Calu3 (cell line): Measurements from ENCODE around the gene CDH22. TPM values are rescaled to one million over a fixed set of nuclear protein-coding genes. Genes with fewer than 3 reads are reported as not detected.

Experiments used
- BruUV-seq: library from RNA; stranded (reverse); fragments of 400-500 nt; replicated peaks from 2 replicates; lab custom pipeline; 2021; lab: Mats Ljungman, UMichigan
- CTCF ChIA-PET: fragments of 300-600 bp; sonication (Branson Sonifier 250); formaldehyde crosslinking; loops from one replicate; lab custom pipeline; 2022; ENCODE audit warnings: antibody characterized with exemption; lab: Charles Lee
- DNase-seq: peaks from one replicate; pipeline ENCODE4 v3.0.0; 2022
- H3K27ac Mint-ChIP-seq: one replicate; pipeline ENCODE4 v1.8.0; 2022; ENCODE audit warnings: mixed read lengths; ENCODE audit not compliant: unreplicated experiment
- H3K27me3 Mint-ChIP-seq: one replicate; pipeline ENCODE4 v1.8.0; 2022; ENCODE audit warnings: mixed read lengths; ENCODE audit not compliant: unreplicated experiment
- H3K36me3 Mint-ChIP-seq: one replicate; pipeline ENCODE4 v1.8.0; 2022; ENCODE audit warnings: mild to moderate bottlenecking, moderate library complexity, mixed read lengths; ENCODE audit not compliant: insufficient read depth, unreplicated experiment
- H3K4me1 Mint-ChIP-seq: one replicate; pipeline ENCODE4 v1.8.0; 2022; ENCODE audit warnings: mild to moderate bottlenecking, low read depth, mixed read lengths; ENCODE audit not compliant: unreplicated experiment
- H3K4me3 Mint-ChIP-seq: one replicate; pipeline ENCODE4 v1.8.0; 2022; ENCODE audit warnings: mild to moderate bottlenecking, low read depth, moderate library complexity, mixed read lengths; ENCODE audit not compliant: unreplicated experiment
- H3K9me3 Mint-ChIP-seq: one replicate; pipeline ENCODE4 v1.8.0; 2022; ENCODE audit warnings: low read depth, mixed read lengths; ENCODE audit not compliant: unreplicated experiment
- intact Hi-C: fragments of 100-400 bp; cut with micrococcal nuclease; formaldehyde crosslinking; loops from one replicate; pipeline ENCODE4 v1.10.0; 2022; ENCODE audit not compliant: unreplicated experiment
- total RNA-seq: library from RNA; stranded (reverse); gene quantifications from 2 replicates; pipeline ENCODE4 v1.2.3, GENCODE V29; 2022
- TF ChIP-seq, protein P1 (sequence below): fragments of 200-600 bp; IDR thresholded peaks from one replicate; pipeline ENCODE4 v1.8.0; 2022; ENCODE audit warnings: antibody characterized with exemption; ENCODE audit not compliant: unreplicated experiment

The CDH22 gene
- total RNA-seq, 1 experiment from 2014 or later, result not detected

DNA sequence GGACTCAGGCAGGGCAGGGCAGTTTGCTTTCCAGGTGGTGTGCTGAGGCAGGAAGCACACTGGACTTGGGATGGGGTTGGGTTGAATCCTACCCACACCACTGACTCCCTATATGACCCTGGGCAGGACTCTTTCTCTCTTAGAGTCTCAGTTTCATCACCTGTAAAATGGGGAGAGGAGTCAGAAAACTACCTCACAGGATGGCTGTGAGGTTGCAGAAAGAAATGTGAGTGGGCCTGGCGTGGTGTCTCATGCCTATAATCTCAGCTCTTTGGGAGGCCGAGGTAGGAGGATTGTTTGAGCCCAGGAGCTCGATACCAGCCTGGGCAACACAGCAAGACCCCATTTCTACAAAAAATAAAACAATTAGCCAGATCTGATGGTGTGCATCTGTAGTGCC lies 122.9 kb downstream of the CDH22 start:
- Mint-ChIP-seq H3K36me3 (no peaks in the 10 kb centered on the region), H3K9me3 (no peaks in the 10 kb centered on the region), H3K4me3 (no peak overlapping the region), H3K4me1 (no peaks in the 10 kb centered on the region), H3K27ac (no peak overlapping the region), H3K27me3 (peaks cover 90% of the 10 kb centered on the region)
- intact Hi-C loops, result no loop called here
- DNase-seq, result no peak
- CTCF ChIA-PET, result no interaction called here
- no TSS peak for BruUV-seq
- TF ChIP-seq, protein P1, sequence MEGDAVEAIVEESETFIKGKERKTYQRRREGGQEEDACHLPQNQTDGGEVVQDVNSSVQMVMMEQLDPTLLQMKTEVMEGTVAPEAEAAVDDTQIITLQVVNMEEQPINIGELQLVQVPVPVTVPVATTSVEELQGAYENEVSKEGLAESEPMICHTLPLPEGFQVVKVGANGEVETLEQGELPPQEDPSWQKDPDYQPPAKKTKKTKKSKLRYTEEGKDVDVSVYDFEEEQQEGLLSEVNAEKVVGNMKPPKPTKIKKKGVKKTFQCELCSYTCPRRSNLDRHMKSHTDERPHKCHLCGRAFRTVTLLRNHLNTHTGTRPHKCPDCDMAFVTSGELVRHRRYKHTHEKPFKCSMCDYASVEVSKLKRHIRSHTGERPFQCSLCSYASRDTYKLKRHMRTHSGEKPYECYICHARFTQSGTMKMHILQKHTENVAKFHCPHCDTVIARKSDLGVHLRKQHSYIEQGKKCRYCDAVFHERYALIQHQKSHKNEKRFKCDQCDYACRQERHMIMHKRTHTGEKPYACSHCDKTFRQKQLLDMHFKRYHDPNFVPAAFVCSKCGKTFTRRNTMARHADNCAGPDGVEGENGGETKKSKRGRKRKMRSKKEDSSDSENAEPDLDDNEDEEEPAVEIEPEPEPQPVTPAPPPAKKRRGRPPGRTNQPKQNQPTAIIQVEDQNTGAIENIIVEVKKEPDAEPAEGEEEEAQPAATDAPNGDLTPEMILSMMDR, result no peak

- H3K4me3 Mint-ChIP-seq, result no peak overlapping the region
- intact Hi-C loops, result no loop called here
- no peak overlapping the region for H3K27ac Mint-ChIP-seq
- no peaks in the 10 kb centered on the region for H3K9me3 Mint-ChIP-seq
- no peak for DNase-seq
- H3K36me3 Mint-ChIP-seq, result no peaks in the 10 kb centered on the region
- no TSS peak for BruUV-seq
- peaks cover 95% of the 10 kb centered on the region for H3K27me3 Mint-ChIP-seq
- no peaks in the 10 kb centered on the region for H3K4me1 Mint-ChIP-seq
- CTCF ChIA-PET, result interaction anchor here (1.3 kb wide), 1 partner anchor 123 kb away, joined by 3 read pairs; no protein-coding TSS in a partner anchor
- TF ChIP-seq, protein P1, result no peak
Observed at GRCh38 chr20:46183768-46184167, 124.5 kb downstream of the CDH22 start.

- TF ChIP-seq, protein P1, result no peak
- DNase-seq, result no peak
- no peaks in the 10 kb centered on the region for H3K36me3 Mint-ChIP-seq
- intact Hi-C loops, result no loop called here
- no TSS peak for BruUV-seq
- CTCF ChIA-PET, result interaction anchor here (0.7 to 1.3 kb wide), 3 partner anchors 122 to 1217 kb away, joined by 3 read pairs; no protein-coding TSS in a partner anchor
- no peak overlapping the region for H3K27ac Mint-ChIP-seq
- no peaks in the 10 kb centered on the region for H3K9me3 Mint-ChIP-seq
- no peak overlapping the region for H3K4me3 Mint-ChIP-seq
- H3K27me3 Mint-ChIP-seq, result peaks cover 95% of the 10 kb centered on the region
- H3K4me1 Mint-ChIP-seq, result no peaks in the 10 kb centered on the region
Observed at GRCh38 chr20:46182276-46183200, 125.8 kb downstream of the CDH22 start.

DNA sequence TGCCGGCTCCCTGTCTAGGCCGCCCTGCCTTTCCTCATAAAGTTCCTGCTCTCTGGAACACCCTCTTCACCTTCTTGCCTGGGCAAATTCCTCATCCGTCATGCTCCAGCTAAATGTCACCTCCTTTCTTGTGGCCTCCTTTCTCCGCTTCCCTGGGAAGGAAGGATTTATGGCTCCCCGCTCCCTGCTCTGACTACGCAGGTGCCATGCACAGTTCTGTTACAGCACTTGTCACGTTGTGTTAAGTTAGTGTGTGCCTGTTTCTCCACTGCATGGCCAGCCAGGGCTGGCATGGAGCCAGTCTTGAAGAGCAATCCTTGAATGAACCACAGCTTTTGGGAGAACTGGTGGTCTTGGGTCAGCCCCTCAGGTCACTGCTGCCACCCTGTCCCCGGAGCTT lies 128.4 kb downstream of the CDH22 start:
- TF ChIP-seq, protein P1, result no peak
- CTCF ChIA-PET, result interaction anchor here (1.0 kb wide), 1 partner anchor 75 kb away, joined by 4 read pairs; no protein-coding TSS in a partner anchor
- H3K27ac Mint-ChIP-seq, result no peak overlapping the region

More for the DNA sequence above, 128.4 kb downstream of the CDH22 start:
- intact Hi-C loops, result no loop called here
- no peaks in the 10 kb centered on the region for H3K36me3 Mint-ChIP-seq
- H3K9me3 Mint-ChIP-seq, result no peaks in the 10 kb centered on the region
- peaks cover 95% of the 10 kb centered on the region for H3K27me3 Mint-ChIP-seq
- no peaks in the 10 kb centered on the region for H3K4me1 Mint-ChIP-seq
- no peak for DNase-seq
- no TSS peak for BruUV-seq
- H3K4me3 Mint-ChIP-seq, result no peak overlapping the region
